HG03135 (cell line): ENCODE results near the gene PIP5K1B.

ENCODE experiments used
- ATAC-seq: cut with Tn5 transposase; IDR thresholded peaks from one replicate; pipeline ENCODE4 v1.9.1; 2021; ENCODE audit warnings: mild to moderate bottlenecking, moderate library complexity; ENCODE audit not compliant: unreplicated experiment

Gene PIP5K1B

DNA sequence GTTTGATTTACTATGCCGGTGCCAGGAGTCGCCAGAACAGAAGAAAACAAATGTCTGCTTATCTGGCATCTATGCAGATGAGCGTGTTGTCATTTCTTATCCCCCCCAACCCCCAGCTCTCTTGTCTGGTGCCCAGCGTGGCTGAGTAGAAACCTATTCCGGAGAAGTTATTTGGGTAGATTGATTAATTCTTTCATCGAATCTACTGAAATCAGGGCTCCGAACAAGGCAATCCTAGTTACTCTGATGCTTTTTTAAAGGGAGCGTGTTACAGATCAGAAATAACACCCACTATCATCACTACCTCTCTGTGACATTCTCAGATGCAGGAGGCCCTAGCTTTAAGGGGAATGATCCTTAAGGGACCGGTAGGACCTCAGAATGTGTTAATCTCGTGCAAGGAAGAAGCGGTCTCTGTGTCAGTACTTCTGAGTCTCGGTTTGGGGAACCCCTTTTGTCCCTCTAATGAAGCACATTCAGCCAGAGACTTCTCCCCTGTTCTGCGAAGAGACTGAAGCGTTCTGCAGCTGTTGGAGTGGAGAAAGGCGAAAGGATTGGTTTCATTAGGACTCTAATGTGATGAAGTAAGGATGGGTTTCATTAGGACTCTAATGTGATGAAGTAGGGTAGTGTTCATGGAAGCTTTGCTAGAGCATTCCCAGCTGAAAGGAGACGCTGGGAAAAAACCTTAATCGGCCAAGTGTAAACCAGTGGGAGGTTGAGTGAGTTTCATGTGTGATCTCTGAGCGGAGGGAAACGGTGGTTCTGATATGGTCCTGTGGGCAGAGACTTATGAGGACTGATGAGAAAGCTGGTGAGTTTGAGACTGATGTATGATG is 1.5 kb downstream of the PIP5K1B start:
- no peak for ATAC-seq

DNA sequence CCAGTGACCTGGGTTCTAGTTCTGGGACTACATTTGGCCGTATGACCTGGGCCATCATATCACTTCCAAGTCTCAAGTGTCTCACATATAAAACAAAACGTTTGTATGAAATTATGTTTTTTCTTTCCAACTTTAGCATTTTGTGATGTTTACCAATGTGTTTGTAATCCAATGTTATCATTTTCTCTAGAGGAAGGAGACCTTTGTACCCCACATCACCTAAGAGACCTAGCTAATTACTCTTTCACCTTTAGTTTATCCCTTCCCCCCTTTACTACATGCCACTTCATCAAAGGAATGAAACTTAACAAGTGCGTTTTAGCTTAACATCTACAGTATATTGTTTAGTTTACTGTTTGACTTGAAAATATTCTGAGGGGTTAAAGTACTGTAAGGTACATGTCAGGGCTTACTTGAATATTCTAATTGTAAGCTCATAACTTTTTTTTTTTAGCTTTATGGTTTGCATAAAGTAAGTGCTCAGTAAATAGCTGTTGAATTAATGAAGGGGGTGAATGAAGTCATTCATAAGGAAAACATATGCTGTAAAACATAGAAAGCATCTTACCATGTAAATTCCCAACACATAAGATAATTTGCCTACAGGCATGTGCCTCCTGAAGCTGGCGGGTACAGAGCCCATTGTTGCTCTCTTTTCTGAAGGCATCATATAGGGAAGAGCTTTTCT is 2.9 kb downstream of the PIP5K1B start:
- no peak for ATAC-seq

DNA sequence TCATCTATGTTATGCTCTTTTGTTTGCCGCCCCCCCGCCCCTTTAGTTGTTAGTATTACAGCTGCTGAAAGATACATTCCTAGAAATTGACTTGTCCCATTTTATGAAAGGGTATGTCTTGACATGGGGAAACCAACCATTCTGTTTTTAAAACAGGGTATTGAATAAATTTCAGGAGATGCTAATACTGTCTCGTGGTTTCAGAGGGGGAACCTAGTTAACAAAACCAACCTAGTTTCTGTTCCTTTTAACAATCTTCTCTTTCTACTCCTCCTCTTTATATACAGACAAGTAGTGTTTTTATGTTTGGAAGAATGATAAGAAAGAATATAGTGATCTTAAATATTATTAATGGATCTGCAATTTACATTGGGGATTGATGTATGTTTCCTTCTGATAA is 3.5 kb downstream of the PIP5K1B start:
- no peak for ATAC-seq

DNA sequence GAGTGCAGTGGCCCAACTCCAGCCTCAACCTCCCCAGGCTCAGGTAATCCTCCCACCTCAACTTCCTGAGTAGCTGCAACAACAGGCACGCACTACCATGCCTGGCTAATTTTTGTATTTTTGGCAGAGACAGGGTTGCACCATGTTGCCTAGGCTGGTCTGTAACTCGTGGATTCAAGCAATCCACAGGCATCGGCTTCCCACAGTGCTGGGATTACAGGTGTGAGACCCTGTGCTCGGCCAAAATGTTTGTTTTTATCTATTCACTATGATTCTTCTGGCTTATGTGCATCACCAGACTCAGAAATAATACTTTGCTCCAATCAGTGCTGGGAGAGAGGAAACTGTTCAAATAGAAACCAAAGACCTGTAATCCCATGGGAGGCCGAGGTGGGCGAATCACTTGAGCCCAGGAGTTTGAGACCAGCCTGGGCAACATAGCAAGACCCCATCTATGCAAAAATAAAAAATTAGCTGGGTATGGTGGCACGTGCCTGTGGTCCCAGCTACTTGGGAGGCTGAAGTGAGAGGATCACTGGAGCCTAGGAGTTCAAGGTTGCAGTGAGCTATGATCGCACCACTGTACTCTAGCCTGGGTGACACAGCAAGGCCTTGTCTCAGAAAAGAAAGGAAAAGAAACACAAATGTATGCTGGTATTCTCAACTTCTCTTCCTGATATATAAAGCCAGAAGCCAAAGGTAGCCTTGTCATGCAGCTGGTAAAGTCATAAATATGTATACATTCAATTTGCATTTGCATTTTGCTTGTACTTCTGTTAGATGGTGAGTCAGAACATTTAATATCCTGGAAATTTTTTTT is 4.5 kb downstream of the PIP5K1B start:
- no peak for ATAC-seq

DNA sequence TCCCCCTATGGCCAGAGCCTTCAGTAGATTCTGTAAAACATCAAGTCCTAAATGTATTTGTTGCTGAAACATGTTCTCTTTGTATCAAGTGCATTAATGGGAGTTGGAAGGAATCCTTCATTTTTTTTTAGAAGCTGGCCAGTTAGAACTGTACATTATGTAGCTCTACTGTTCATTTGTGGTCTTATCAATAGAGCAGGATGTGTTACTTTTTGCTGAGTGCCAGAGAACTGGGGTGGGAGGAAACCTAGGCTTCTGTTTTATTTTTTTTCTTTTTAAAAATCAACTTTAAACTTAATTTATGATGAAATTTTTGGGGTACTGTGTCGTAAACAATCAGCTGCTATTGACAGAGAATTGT is 5.1 kb downstream of the PIP5K1B start:
- no peak for ATAC-seq

DNA sequence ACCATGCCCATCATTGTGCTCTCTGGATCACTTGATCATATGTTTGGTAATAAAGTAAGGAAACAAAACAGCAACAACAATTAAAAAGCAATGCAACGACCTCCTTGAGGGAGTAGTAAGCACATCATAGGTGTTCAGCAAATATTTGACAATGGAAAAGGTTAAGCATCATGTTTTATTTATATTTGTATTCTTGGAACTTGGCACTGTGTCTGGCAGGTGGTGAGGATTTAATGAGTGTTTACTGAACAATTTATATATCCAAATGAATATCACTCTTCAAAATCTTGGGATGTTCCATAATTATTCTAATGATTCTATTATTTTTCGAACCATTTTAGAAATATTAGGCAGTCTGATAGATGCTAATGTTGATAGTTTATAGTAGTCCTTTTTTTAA is 6.2 kb downstream of the PIP5K1B start:
- ATAC-seq = no peak

DNA sequence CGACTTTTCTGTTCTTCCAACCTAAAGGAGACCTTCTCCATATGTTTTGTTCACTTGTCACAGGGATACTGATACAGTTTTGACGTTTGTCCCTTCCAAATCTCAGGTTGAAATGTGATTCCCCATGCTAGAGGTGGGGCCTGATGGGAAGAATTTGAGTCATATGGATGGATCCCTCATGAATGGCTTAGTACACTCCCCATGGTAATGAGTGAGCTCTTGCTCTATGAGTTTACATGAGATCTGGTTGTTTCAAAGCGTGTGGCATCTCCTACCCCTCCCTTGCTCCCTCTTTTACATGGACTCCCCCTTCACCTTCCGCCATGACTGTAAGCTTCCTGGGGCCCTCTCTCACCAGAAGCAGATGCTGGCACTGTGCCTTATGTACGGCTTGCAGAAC is 6.9 kb downstream of the PIP5K1B start:
- no peak for ATAC-seq

DNA sequence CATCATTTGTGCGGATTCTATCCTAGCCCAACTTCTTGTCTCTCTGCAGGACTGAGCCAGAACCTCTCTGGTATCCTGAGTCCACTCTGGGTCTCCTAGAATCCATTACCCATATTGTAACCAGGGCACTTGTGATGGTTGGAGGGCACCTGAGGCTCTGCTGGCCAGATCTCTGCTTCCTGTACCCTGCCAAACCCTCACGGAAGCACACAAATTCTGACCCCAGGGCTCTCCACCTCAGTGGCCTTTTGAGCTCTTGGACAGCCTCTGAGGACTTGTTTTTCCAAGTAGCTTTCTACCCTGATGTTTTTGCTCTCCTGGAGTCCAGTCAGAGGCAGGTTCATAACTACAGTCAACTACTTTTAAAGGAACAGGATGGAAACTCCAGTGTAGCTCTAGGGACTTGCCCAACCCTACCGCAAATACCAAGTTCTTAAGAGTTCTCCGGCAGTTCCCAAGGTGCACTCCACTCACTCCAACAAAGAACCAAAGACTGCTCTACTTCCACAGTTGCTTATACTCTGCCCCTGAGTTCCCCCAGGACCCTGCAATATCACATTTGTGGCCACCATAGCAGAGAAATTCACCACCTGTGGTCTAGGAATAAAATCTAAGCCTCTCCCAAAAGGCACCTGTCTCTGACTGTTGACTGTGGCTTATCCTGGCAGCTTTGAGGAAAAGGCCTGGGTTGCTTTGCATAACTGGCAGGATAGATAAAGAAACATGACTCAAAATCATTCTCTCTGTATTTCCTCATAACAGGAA is 9.6 kb downstream of the PIP5K1B start:
- no peak for ATAC-seq

DNA sequence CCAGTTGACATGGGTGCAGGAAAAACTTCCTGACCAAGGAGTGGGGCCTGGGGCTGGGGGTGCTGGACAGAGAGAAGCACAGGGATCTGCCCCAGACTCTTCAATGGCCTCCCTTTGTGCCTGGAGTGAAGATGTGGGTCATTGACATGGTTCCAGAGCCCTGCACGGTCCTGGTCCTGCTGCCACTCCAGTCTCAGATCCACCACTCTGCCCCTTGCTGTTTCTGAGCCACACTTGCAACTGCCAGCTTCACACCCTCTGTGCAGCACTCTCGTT is 10.1 kb downstream of the PIP5K1B start:
- ATAC-seq = no peak

DNA sequence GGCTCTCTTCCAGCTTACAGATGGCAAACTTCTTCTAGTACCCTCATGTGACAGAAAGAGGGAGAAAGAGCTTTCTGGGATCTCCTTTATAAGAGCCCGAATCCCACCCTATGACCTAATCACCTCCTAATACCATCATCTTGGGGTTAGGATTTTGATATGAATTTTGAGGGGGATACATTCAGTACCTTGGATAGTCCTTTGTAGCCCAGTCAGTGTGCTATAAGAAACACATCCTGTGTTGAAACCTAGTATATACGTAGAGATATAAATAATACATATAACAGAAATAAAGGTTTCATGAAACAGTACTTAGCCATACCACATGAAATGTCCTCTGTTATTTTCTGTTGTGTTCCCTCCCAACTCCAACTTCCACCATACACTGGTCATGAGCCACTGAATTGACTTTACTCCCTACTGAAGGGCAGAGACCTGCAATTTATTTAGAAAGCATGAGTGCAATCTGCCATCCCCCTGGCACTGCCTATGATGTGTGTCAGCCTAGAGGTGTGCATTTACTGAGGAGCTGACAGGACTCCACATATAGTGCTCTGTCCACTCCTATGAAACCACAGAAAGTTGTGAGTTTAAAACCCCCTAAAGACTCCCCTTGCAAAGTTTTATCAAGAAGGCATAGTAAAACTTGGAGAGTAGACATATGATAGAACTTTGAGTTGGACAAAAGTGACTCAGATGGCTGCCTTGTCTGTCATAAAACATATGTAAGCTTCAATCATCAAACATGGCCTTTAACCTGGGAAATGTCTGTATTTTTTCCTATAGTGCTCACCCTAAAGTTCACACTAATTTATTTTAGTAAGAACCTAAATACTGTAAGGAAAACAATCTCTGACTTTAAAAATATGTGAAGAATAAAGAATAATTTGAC is 12.8 kb downstream of the PIP5K1B start:
- ATAC-seq = no peak

DNA sequence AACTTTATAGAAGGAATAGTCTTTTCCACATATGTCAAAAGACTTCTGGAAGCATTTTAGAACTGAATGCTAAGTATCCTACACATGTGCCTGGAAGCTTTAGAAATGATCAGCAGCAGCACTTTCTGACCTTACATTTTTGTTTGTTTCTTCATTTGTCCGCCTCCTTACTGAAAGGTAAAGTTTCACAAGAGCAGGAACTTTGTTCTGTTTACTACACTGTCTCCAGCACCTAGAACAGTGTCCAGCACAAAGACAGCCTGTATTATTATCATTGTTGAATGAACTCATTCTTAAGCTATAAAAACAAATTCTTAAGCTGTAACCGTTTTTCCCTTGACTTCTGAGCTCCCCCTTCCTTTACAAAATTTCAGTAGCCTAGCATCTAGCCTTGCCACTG is 14.8 kb downstream of the PIP5K1B start:
- ATAC-seq = no peak

DNA sequence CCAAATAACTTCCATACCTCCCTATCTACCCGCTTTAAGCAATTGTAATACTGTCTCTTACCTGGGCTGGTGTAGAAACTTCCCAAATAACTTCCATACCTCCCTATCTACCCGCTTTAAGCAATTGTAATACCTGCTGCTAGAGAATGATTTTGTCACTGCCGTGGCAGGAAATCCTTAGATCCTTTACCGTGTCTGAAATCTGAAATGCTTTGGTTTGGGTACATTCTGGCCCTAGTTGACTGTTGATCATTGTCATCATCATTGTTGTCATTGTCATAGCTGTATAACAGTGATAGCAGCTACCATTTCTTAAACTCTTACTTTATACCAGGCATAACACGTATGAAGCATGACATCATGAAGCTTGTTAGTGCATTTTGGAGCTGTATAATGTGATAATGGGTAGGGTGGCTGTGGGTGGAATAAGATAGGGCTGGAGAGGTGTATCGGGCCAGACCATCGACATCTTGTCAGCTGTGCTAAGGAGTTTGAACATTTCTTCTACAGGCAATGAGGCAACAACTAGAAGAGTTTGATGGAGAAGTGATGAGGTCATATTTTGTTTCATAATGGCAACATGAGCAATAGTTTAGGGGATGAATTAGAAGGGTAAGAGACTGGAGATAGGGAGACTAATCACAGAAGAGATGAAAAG is 15.7 kb downstream of the PIP5K1B start:
- ATAC-seq = no peak

DNA sequence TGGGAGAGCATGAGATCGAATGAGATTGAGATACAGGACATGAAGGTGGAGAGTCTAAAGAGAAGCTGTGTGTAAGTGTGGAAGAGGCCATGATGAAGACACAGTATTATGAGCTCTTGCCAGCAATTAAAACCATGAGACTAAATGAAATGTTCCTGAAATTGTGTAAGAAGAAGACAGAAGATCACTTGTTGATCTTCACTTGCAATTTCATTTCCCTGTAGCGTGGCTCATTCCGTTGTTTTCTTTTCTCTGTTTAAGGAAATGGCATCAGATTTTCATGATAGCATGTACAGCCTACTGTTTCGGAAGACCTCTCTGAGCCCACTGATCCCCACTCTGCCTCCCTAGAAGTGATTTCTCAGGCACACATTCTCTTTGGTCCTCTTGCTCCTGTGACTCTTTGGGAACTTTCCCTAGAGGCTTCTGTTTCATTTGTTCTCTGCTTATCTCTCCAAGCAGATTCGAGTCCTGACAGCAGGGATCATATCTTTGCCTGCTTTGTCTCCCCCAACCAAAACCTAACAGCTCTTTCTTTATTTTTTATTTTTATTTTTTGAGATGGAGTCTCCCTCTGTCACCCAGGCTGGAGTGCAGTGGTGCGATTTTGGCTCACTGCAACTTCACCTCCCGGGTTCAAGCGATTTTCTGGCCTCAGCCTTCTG is 16.8 kb downstream of the PIP5K1B start:
- ATAC-seq = no peak

DNA sequence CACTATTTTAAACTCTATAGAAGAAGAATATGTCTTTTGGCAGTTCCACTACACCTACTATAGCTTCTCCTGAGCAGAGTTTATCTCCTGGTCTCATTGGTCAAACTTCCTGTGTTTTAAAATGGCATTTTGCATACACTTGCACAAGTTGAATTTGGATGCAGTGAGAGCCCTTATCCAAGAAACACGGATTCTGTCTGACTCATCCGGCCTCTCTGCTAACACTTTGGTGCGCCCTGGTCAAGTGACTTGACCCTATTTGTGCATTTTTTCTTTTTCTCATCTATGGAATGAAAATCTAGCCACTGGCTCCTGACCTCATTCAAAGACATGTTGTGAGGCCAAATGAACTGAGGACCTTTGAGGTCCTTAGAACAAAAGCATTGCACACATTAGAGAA is 20.0 kb downstream of the PIP5K1B start:
- ATAC-seq = no peak

DNA sequence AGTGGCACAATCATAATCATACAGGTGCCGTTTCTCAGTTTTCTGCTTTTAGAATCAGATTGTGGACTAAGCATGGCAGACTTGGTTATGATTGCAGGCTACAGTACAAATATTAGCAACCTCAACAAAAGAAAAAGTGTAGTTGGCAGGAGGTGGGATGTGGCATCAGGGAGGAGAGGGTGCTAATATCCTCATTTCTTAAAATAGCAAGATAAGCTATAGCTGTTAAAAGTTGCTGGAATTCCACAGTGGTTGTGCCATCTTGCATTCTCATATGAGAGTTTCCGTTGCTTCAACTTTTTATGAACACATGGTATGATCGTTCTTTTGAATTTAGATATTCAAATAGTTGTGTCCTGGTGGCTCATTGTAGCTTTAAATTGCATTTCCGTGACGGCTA is 21.4 kb downstream of the PIP5K1B start:
- ATAC-seq = no peak

DNA sequence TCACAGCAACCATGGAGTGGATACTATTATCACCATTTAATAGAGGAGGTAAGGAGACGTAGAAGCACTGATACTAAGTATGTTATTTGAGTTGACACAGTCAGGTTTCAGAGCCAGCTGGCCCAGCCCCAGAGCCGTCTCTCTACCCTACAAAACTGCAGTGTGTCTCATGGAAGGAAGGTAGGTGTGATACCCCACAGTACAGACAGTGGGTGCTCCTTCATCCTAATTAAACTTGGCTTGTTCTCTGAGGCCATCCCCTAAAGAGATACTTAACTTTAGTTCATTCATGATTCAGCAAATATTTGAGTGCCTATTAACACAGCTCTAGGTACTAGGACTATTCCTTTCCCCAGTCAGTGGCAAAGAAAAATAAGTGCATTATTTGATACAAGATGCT is 22.6 kb downstream of the PIP5K1B start:
- no peak for ATAC-seq

DNA sequence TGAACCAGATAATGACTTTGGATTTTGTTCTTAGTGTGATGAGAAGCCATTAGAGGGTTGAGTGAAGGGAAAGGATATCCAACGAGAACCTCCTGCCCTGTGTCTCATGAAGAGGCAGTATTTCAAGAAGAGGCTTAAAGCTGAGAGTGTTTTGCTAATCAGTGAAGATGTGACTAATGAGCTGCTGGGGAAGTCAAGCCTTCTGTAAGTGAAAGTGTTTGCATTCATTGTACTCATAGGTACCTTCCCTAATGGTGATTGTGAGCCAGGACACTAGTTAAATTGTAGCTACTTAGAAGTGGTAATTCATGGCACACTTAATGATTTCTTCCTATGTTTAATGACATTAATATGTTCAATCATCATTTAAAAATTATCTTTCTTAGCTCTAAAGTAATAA is 23.7 kb downstream of the PIP5K1B start:
- ATAC-seq = no peak

DNA sequence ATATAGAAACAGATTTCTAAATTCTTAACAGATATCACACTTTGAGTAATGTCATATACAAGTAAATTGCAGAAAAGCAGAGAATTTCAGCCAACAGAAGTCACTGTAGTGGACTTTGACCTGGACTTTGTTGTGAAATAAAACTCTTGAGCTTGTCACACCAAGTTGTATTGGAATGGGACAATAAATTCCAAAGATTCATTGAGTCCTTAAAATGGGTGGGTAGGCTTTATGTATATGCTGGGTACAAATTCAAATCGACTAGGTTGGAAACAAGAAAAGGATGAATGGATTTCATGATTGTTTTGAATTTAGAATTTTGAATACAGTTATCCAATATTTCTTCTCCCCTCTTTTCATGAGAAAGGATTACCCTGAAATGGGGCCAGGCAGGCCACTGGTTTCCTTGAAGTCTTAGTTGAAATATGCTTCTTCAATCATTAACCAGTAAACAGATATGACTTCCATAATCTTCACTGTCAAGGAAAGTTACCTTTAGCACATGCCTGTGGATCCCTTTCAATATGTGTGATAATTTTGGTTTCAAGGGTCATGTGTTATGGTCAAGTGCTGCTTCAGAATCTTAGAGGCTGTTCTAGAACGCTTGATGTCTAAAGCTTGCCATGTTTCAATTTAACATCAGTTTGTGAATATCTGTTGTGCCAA is 25.7 kb downstream of the PIP5K1B start:
- no peak for ATAC-seq

DNA sequence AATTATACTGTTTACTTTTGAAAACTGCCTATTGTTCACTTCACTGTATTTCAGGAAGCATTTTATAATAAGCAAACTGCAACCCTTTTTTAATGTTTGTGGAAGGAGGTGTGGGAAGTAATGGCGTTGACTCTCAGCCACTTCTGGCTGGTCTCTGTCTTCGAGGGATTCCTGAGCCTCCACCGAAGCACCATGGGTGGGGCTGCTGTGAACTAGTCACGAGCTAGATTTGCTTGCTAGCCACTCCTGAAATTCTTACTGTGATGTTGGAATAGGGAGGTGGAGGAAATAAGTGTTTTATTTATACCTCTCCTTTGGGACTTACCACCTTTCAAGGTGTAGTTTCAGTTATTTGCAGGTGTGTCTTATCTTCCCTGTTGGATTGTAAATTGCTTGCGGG is 26.8 kb downstream of the PIP5K1B start:
- ATAC-seq = no peak
